C4-2B (cell line): ENCODE results near the gene GNAI2.

ENCODE experiments used
- CTCF ChIP-seq: fragments of 450-650 bp; conservative IDR thresholded peaks from 2 replicates; pipeline ENCODE4 v1.5.1; 2017; ENCODE audit warnings: mild to moderate bottlenecking
- ZFX ChIP-seq: fragments of 450-650 bp; IDR thresholded peaks from 2 replicates; pipeline ENCODE4 v1.6.1; 2017

DNA sequence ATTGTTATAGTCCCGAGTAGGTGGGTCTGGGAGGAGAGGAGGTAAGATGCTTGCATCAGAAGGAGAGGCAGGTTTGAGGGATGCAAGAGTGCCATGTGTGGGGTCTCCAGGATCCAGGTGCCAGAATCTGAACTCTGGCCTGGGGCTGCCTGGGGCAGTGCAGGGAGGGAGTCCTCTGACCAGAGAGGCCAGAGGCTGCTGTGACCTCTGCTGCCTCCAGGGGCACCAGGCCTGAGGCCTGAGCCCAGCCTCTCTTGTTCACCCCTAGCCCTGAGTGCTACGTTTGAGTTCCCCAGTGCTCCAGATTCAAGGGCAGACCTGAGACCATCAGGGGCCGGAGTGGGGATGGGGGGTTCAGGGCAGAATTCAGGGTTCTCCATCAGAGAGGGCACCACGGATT is 23.5 kb upstream of the GNAI2 start:
- TF ChIP-seq CTCF: no peak
- TF ChIP-seq ZFX: no peak
